ENCODE results near the gene COG6. TPM values are rescaled to one million over a fixed set of nuclear protein-coding genes. Genes with fewer than 3 reads are reported as not detected.

Gene COG6
- total and polyA plus RNA-seq, 2 of the 4 experiments (the other 2 are of a cell fraction): 22.8 to 37.5 TPM

DNA sequence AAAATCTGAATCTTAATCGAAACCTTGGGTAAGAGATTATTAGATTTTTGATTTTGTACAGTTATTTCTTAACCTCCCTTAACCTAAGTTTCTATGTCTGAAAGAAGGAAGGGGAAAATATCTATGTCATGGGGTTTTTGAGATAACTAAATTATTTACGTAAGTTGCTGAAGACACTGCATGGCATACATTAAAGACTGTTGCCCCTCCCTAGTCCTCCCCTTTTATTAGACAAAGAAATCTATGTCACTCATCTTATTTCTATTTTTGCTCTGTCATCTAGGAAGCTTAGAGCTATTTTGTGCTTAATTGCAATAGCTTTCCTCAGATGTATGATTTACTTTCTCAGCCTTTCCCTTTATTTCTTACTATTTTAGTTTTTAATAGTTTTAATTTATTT is 15.0 kb downstream of the COG6 start:
- Histone ChIP-seq H4K91ac (ENCODE audit: insufficient read depth, low read depth, low read length) (no peak overlapping the region), H2AFZ (replicated peaks; ENCODE audit: low read length, poor library complexity) (no peak overlapping the region), H4K5ac (ENCODE audit: low read depth, low read length) (no peak overlapping the region), H3K79me1 (ENCODE audit: low read depth in 1 of 2, low read length in 2 of 2) (no peaks in the 10 kb centered on the region; a peak in 2 of 4 replicates), H2AK9ac (replicated peaks; ENCODE audit: low read depth, low read length, poor library complexity) (no peak overlapping the region), H2BK5ac (ENCODE audit: low read depth, low read length, poor library complexity, severe bottlenecking) (no peak overlapping the region), H3K18ac (ENCODE audit: low read depth, low read length) (no peak overlapping the region), H3K23ac (ENCODE audit: low read depth, low read length) (no peak overlapping the region), H4K20me1 (ENCODE audit: insufficient read depth, low read length) (no peaks in the 10 kb centered on the region), H3K14ac (replicated peaks; ENCODE audit: low read depth, low read length) (no peak overlapping the region), H3K4me3 (ENCODE audit: insufficient read depth, low read depth, low read length) (no peak overlapping the region), H3K9ac (ENCODE audit: low read depth, low read length) (no peak overlapping the region), H3K9me1 (ENCODE audit: insufficient read depth, low read length) (no peaks in the 10 kb centered on the region; the same call in 1 of the 2 replicates), H2BK120ac (ENCODE audit: low read depth, low read length) (no peak overlapping the region), H3K27me3 (ENCODE audit: control insufficient read depth, insufficient read depth, low read length) (no peaks in the 10 kb centered on the region), H2AK5ac (ENCODE audit: low read depth, low read length) (no peak overlapping the region), H3K36me3 (ENCODE audit: control insufficient read depth, insufficient read depth, low read length) (peaks cover 2% of the 10 kb centered on the region), H4K8ac (ENCODE audit: low read depth in 2 of 2, low read length in 2 of 2) (no peak overlapping the region), H3K56ac (ENCODE audit: extremely low read depth, insufficient read depth, low read length) (no peak overlapping the region), H3K27ac (ENCODE audit: insufficient read depth, low read length) (no peak overlapping the region), H3K4me2 (ENCODE audit: low read depth, low read length) (no peak overlapping the region), H2BK15ac (ENCODE audit: low read depth, low read length) (no peak overlapping the region), H3K4ac (ENCODE audit: low read depth, low read length) (no peak overlapping the region), H3K9me3 (ENCODE audit: control insufficient read depth, insufficient read depth, low read length) (no peaks in the 10 kb centered on the region), H2BK20ac (ENCODE audit: low read depth, low read length) (no peak overlapping the region), H3K4me1 (ENCODE audit: control insufficient read depth, insufficient read depth, low read length) (no peaks in the 10 kb centered on the region)
- ATAC-seq (ENCODE audit: low read depth): no peak
- no TSS peak for BruUV-seq (replicated peaks)
- dilution Hi-C loops (cut with HindIII; ENCODE audit: low sequenced_read_pairs, unreplicated experiment) (no loop called here), in situ Hi-C loops (cut with MboI; ENCODE audit: low sequenced_read_pairs) (no loop called here), intact Hi-C loops (cut with micrococcal nuclease) (no loop called here)
- POLR2A ChIA-PET (ENCODE audit: unreplicated experiment): no interaction called here
- WGBS, 2 experiments (ENCODE audit: extremely low coverage in 2 of 2, insufficient read length in 1 of 2): no CpG with 5 or more reads among the region's 2 CpGs
- no peak for DNase-seq
- TF ChIP-seq RAD21 (IDR thresholded peaks at IDR 0.05; ENCODE audit: low read length): no peak
- no peak for TF ChIP-seq MAZ (IDR thresholded peaks at IDR 0.05; ENCODE audit: borderline replicate concordance, low read depth, low read length)
- no peak for TF ChIP-seq CTCF (conservative IDR thresholded peaks at IDR 0.05; ENCODE audit: low read depth, low read length)
- CTCF ChIA-PET: no interaction called here

All from IMR-90 (cell line).